Measurements from ENCODE around the gene SRSF5. TPM values are rescaled to one million over a fixed set of nuclear protein-coding genes. Genes with fewer than 3 reads are reported as not detected.

Gene SRSF5
- total RNA-seq, 1 donor, result 101 TPM

- no peak overlapping the region for H3K4me3 ChIP-seq (ENCODE audit: low read depth, low read length)
- TF ChIP-seq CTCF (IDR thresholded peaks at IDR 0.05; ENCODE audit: insufficient read depth, low read length), result no peak
- no peak for DNase-seq (ENCODE audit: low read depth)
Observed at GRCh38 chr14:69792887-69793421, 26.0 kb downstream of the SRSF5 start.

- no peak overlapping the region for H3K4me3 ChIP-seq (ENCODE audit: low read depth, low read length)
- no peak for TF ChIP-seq CTCF (IDR thresholded peaks at IDR 0.05; ENCODE audit: insufficient read depth, low read length)
Observed at GRCh38 chr14:69794791-69795190, 27.8 kb downstream of the SRSF5 start.

GRCh38 chr14:69795691-69796090 is 28.7 kb downstream of the SRSF5 start:
- no peak for DNase-seq (ENCODE audit: low read depth)
- TF ChIP-seq CTCF (IDR thresholded peaks at IDR 0.05; ENCODE audit: insufficient read depth, low read length), result no peak
- no peak overlapping the region for H3K4me3 ChIP-seq (ENCODE audit: low read depth, low read length)

More at GRCh38 chr14:69794791-69795190, 27.8 kb downstream of the SRSF5 start:
- no peak for DNase-seq (ENCODE audit: low read depth)

- TF ChIP-seq CTCF (IDR thresholded peaks at IDR 0.05; ENCODE audit: insufficient read depth, low read length), result no peak
- H3K4me3 ChIP-seq (ENCODE audit: low read depth, low read length), result no peak within 1 kb of the TSS
- DNase-seq (ENCODE audit: low read depth), result peak; percentile 31
Observed at GRCh38 chr14:69796797-69797500, 30.0 kb downstream of the SRSF5 start, which contains the start of gene SLC10A1. TSS of gene SLC10A1 (minus strand) at chr14:69797241. CDS start at chr14:69797155, 86 bp downstream.

- no peak overlapping the region for H3K4me3 ChIP-seq (ENCODE audit: low read depth, low read length)
- no peak for TF ChIP-seq CTCF (IDR thresholded peaks at IDR 0.05; ENCODE audit: insufficient read depth, low read length)
- DNase-seq (ENCODE audit: low read depth), result no peak
Observed at GRCh38 chr14:69797573-69798338, 30.8 kb downstream of the SRSF5 start.

- no peak for DNase-seq (ENCODE audit: low read depth)
- no peak for TF ChIP-seq CTCF (IDR thresholded peaks at IDR 0.05; ENCODE audit: insufficient read depth, low read length)
Observed at GRCh38 chr14:69798339-69798735, 31.4 kb downstream of the SRSF5 start.

More at GRCh38 chr14:69798339-69798735, 31.4 kb downstream of the SRSF5 start:
- H3K4me3 ChIP-seq (ENCODE audit: low read depth, low read length), result no peak overlapping the region

Measured in fibroblast of the aortic adventitia (primary cell).